ENCODE measurements around the gene DEXI. TPM values are rescaled to one million over a fixed set of nuclear protein-coding genes. Genes with fewer than 3 reads are reported as not detected.

DEXI gene
- total RNA-seq, 1 donor from 2014 or later, result 42.8 TPM

- H3K9me3 ChIP-seq (ENCODE audit: control insufficient read depth in 3 of 3, low read length in 3 of 3), result no peaks in the 10 kb centered on the region
- no peak overlapping the region for H3K27ac ChIP-seq (ENCODE audit: low read depth, low read length)
- H3K27me3 ChIP-seq (ENCODE audit: control insufficient read depth in 3 of 3, insufficient read depth in 3 of 3, low read length in 3 of 3), result no peaks in the 10 kb centered on the region
- peaks cover 6 to 27% (median 24%) of the 10 kb centered on the region in 3 donors for H3K4me1 ChIP-seq (ENCODE audit: control insufficient read depth in 3 of 3, insufficient read depth in 3 of 3, low read length in 3 of 3)
- no peak overlapping the region for H3K4me3 ChIP-seq (ENCODE audit: low read length in 3 of 3)
- H3K36me3 ChIP-seq (ENCODE audit: control insufficient read depth in 3 of 3, insufficient read depth in 3 of 3, low read length in 3 of 3), result peaks cover 13 to 21% (median 16%) of the 10 kb centered on the region in 3 donors
- no peak overlapping the region for H3K9ac ChIP-seq (ENCODE audit: low read depth in 1 of 3, low read length in 3 of 3)
These were observed 16.9 kb upstream of the DEXI start for GRCh38 chr16:10959161-10959560.

GRCh38 chr16:10957771-10958482 is 15.7 kb upstream of the DEXI start:
- Histone ChIP-seq H3K9ac (ENCODE audit: low read depth in 1 of 3, low read length in 3 of 3) (no peak overlapping the region), H3K4me3 (ENCODE audit: low read length in 3 of 3) (no peak overlapping the region), H3K27ac (ENCODE audit: low read depth, low read length) (no peak overlapping the region), H3K36me3 (ENCODE audit: control insufficient read depth in 3 of 3, insufficient read depth in 3 of 3, low read length in 3 of 3) (peaks cover 7 to 14% (median 9%) of the 10 kb centered on the region in 3 donors), H3K4me1 (ENCODE audit: control insufficient read depth in 3 of 3, insufficient read depth in 3 of 3, low read length in 3 of 3) (peaks cover 5 to 27% (median 24%) of the 10 kb centered on the region in 3 donors), H3K9me3 (ENCODE audit: control insufficient read depth in 3 of 3, low read length in 3 of 3) (no peaks in the 10 kb centered on the region), H3K27me3 (ENCODE audit: control insufficient read depth in 3 of 3, insufficient read depth in 3 of 3, low read length in 3 of 3) (no peaks in the 10 kb centered on the region)

- H3K9ac ChIP-seq (ENCODE audit: low read depth in 1 of 3, low read length in 3 of 3), result no peak overlapping the region
- peaks cover 0 to 33% (median 11%) of the 10 kb centered on the region in 3 donors for H3K4me1 ChIP-seq (ENCODE audit: control insufficient read depth in 3 of 3, insufficient read depth in 3 of 3, low read length in 3 of 3)
- no peak overlapping the region for H3K27ac ChIP-seq (ENCODE audit: low read depth, low read length)
- no peaks in the 10 kb centered on the region for H3K27me3 ChIP-seq (ENCODE audit: control insufficient read depth in 3 of 3, insufficient read depth in 3 of 3, low read length in 3 of 3)
- no peaks in the 10 kb centered on the region for H3K9me3 ChIP-seq (ENCODE audit: control insufficient read depth in 3 of 3, low read length in 3 of 3)
- no peak overlapping the region for H3K4me3 ChIP-seq (ENCODE audit: low read length in 3 of 3)
- peaks cover 0 to 7% (median 2%) of the 10 kb centered on the region in 3 donors for H3K36me3 ChIP-seq (ENCODE audit: control insufficient read depth in 3 of 3, insufficient read depth in 3 of 3, low read length in 3 of 3)
These were observed 12.6 kb upstream of the DEXI start for GRCh38 chr16:10954903-10955302.

- H3K27ac ChIP-seq (ENCODE audit: low read depth, low read length), result no peak overlapping the region
- H3K36me3 ChIP-seq (ENCODE audit: control insufficient read depth in 3 of 3, insufficient read depth in 3 of 3, low read length in 3 of 3), result no peaks in the 10 kb centered on the region
These were observed 8.8 kb upstream of the DEXI start for GRCh38 chr16:10951026-10951425.

GRCh38 chr16:10950393-10950792 is 8.1 kb upstream of the DEXI start:
- Histone ChIP-seq H3K36me3 (ENCODE audit: control insufficient read depth in 3 of 3, insufficient read depth in 3 of 3, low read length in 3 of 3) (no peaks in the 10 kb centered on the region), H3K4me1 (ENCODE audit: control insufficient read depth in 3 of 3, insufficient read depth in 3 of 3, low read length in 3 of 3) (peaks cover 7 to 44% (median 27%) of the 10 kb centered on the region in 3 donors), H3K27ac (ENCODE audit: low read depth, low read length) (no peak overlapping the region), H3K9ac (ENCODE audit: low read depth in 1 of 3, low read length in 3 of 3) (no peak overlapping the region), H3K4me3 (ENCODE audit: low read length in 3 of 3) (no peak overlapping the region), H3K27me3 (ENCODE audit: control insufficient read depth in 3 of 3, insufficient read depth in 3 of 3, low read length in 3 of 3) (no peaks in the 10 kb centered on the region), H3K9me3 (ENCODE audit: control insufficient read depth in 3 of 3, low read length in 3 of 3) (no peaks in the 10 kb centered on the region)

More at GRCh38 chr16:10951026-10951425, 8.8 kb upstream of the DEXI start:
- Histone ChIP-seq H3K4me1 (ENCODE audit: control insufficient read depth in 3 of 3, insufficient read depth in 3 of 3, low read length in 3 of 3) (peaks cover under 1 to 38% (median 21%) of the 10 kb centered on the region in 3 donors), H3K9ac (ENCODE audit: low read depth in 1 of 3, low read length in 3 of 3) (no peak overlapping the region), H3K27me3 (ENCODE audit: control insufficient read depth in 3 of 3, insufficient read depth in 3 of 3, low read length in 3 of 3) (no peaks in the 10 kb centered on the region), H3K4me3 (ENCODE audit: low read length in 3 of 3) (no peak overlapping the region), H3K9me3 (ENCODE audit: control insufficient read depth in 3 of 3, low read length in 3 of 3) (no peaks in the 10 kb centered on the region)

- H3K27me3 ChIP-seq (ENCODE audit: control insufficient read depth in 3 of 3, insufficient read depth in 3 of 3, low read length in 3 of 3), result no peaks in the 10 kb centered on the region
- no peak overlapping the region for H3K27ac ChIP-seq (ENCODE audit: low read depth, low read length)
- H3K4me1 ChIP-seq (ENCODE audit: control insufficient read depth in 3 of 3, insufficient read depth in 3 of 3, low read length in 3 of 3), result peaks cover 13 to 47% (median 31%) of the 10 kb centered on the region in 3 donors
- no peaks in the 10 kb centered on the region for H3K36me3 ChIP-seq (ENCODE audit: control insufficient read depth in 3 of 3, insufficient read depth in 3 of 3, low read length in 3 of 3)
- H3K9me3 ChIP-seq (ENCODE audit: control insufficient read depth in 3 of 3, low read length in 3 of 3), result no peaks in the 10 kb centered on the region
- H3K4me3 ChIP-seq (ENCODE audit: low read length in 3 of 3), result no peak overlapping the region
- no peak overlapping the region for H3K9ac ChIP-seq (ENCODE audit: low read depth in 1 of 3, low read length in 3 of 3)
These were observed 7.2 kb upstream of the DEXI start for GRCh38 chr16:10949424-10949970.

GRCh38 chr16:10947211-10947787 is 5.0 kb upstream of the DEXI start:
- Histone ChIP-seq H3K27me3 (ENCODE audit: control insufficient read depth in 3 of 3, insufficient read depth in 3 of 3, low read length in 3 of 3) (no peaks in the 10 kb centered on the region), H3K27ac (ENCODE audit: low read depth, low read length) (no peak overlapping the region), H3K4me1 (ENCODE audit: control insufficient read depth in 3 of 3, insufficient read depth in 3 of 3, low read length in 3 of 3) (peaks cover 24 to 60% (median 37%) of the 10 kb centered on the region in 3 donors), H3K4me3 (ENCODE audit: low read length in 3 of 3) (no peak overlapping the region), H3K9me3 (ENCODE audit: control insufficient read depth in 3 of 3, low read length in 3 of 3) (no peaks in the 10 kb centered on the region), H3K36me3 (ENCODE audit: control insufficient read depth in 3 of 3, insufficient read depth in 3 of 3, low read length in 3 of 3) (no peaks in the 10 kb centered on the region), H3K9ac (ENCODE audit: low read depth in 1 of 3, low read length in 3 of 3) (peak overlapping the region in 2 of 3 donors; percentile 25 to 38)

GRCh38 chr16:10946308-10946707 is 4.0 kb upstream of the DEXI start:
- Histone ChIP-seq H3K27me3 (ENCODE audit: control insufficient read depth in 3 of 3, insufficient read depth in 3 of 3, low read length in 3 of 3) (no peaks in the 10 kb centered on the region), H3K4me3 (ENCODE audit: low read length in 3 of 3) (no peak overlapping the region)

GRCh38 chr16:10945065-10945787 is 3.0 kb upstream of the DEXI start:
- peak overlapping the region; percentile 70 to 88 (median 82) for H3K4me3 ChIP-seq (ENCODE audit: low read length in 3 of 3)
- no peaks in the 10 kb centered on the region for H3K9me3 ChIP-seq (ENCODE audit: control insufficient read depth in 3 of 3, low read length in 3 of 3)
- no peaks in the 10 kb centered on the region for H3K36me3 ChIP-seq (ENCODE audit: control insufficient read depth in 3 of 3, insufficient read depth in 3 of 3, low read length in 3 of 3)
- H3K4me1 ChIP-seq (ENCODE audit: control insufficient read depth in 3 of 3, insufficient read depth in 3 of 3, low read length in 3 of 3), result peaks cover 36 to 57% (median 48%) of the 10 kb centered on the region in 3 donors
- H3K9ac ChIP-seq (ENCODE audit: low read depth in 1 of 3, low read length in 3 of 3), result peak overlapping the region; percentile 71 to 87 (median 76)
- no peak overlapping the region for H3K27ac ChIP-seq (ENCODE audit: low read depth, low read length)
- H3K27me3 ChIP-seq (ENCODE audit: control insufficient read depth in 3 of 3, insufficient read depth in 3 of 3, low read length in 3 of 3), result no peaks in the 10 kb centered on the region

More at GRCh38 chr16:10946308-10946707, 4.0 kb upstream of the DEXI start:
- Histone ChIP-seq H3K36me3 (ENCODE audit: control insufficient read depth in 3 of 3, insufficient read depth in 3 of 3, low read length in 3 of 3) (no peaks in the 10 kb centered on the region), H3K27ac (ENCODE audit: low read depth, low read length) (no peak overlapping the region), H3K9ac (ENCODE audit: low read depth in 1 of 3, low read length in 3 of 3) (peak overlapping the region in 2 of 3 donors; percentile 18 to 50), H3K9me3 (ENCODE audit: control insufficient read depth in 3 of 3, low read length in 3 of 3) (no peaks in the 10 kb centered on the region), H3K4me1 (ENCODE audit: control insufficient read depth in 3 of 3, insufficient read depth in 3 of 3, low read length in 3 of 3) (peaks cover 26 to 58% (median 37%) of the 10 kb centered on the region in 3 donors)

Measured in skeletal muscle tissue (tissue), 4 donors.